Measurements from ENCODE around the gene ASXL2. TPM values are rescaled to one million over a fixed set of nuclear protein-coding genes. Genes with fewer than 3 reads are reported as not detected.
A peak's percentile ranks its signal among the peaks of the same experiment; 100 is the strongest.
"Not testable (repeated sequence)": the region's sequence is repeated elsewhere in the genome, so short reads cannot be mapped to it uniquely, and the experiment has no call there.

The ASXL2 gene
- total RNA-seq, 1 donor from 2014 or later, result 22.7 TPM

DNA sequence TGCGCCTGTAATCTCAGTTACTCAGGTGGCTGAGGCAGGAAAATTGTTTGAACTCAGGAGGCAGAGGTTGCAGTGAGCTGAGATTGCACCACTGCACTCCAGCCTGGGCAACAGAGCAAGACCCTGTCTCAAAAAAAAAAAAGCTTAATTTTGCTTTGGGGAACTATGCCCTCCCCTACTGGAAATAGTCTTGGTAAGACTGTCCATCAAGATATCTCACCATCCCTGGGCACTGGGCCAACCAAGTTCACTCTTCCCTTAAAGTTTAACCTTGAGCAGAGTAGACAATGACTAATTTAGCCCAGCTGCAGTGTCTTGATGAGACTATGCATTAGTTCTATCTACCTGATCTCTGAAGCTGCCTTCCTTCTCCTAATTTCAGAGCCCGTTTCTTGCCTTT is 44.7 kb downstream of the ASXL2 start:
- DNase-seq (ENCODE audit: low read depth, low spot score), result no peak
- Mint-ChIP-seq H3K36me3 (ENCODE audit: low read depth) (peaks cover 23% of the 10 kb centered on the region), H3K4me1 (peaks cover 14% of the 10 kb centered on the region), H3K27ac (ENCODE audit: unreplicated experiment) (no peak overlapping the region), H3K4me3 (no peak overlapping the region), H3K27me3 (ENCODE audit: low read depth) (no peaks in the 10 kb centered on the region), H3K9me3 (peaks cover 2% of the 10 kb centered on the region)
- no peak for TF ChIP-seq CTCF (conservative IDR thresholded peaks at IDR 0.05)

GRCh38 chr2:25832897-25833296 is 45.4 kb downstream of the ASXL2 start:
- Mint-ChIP-seq H3K9me3 (peaks cover 2% of the 10 kb centered on the region), H3K36me3 (ENCODE audit: low read depth) (peaks cover 23% of the 10 kb centered on the region), H3K4me1 (peaks cover 14% of the 10 kb centered on the region), H3K27ac (ENCODE audit: unreplicated experiment) (no peak overlapping the region), H3K27me3 (ENCODE audit: low read depth) (no peaks in the 10 kb centered on the region), H3K4me3 (no peak overlapping the region)
- TF ChIP-seq CTCF (conservative IDR thresholded peaks at IDR 0.05), result no peak
- DNase-seq (ENCODE audit: low read depth, low spot score), result no peak

DNA sequence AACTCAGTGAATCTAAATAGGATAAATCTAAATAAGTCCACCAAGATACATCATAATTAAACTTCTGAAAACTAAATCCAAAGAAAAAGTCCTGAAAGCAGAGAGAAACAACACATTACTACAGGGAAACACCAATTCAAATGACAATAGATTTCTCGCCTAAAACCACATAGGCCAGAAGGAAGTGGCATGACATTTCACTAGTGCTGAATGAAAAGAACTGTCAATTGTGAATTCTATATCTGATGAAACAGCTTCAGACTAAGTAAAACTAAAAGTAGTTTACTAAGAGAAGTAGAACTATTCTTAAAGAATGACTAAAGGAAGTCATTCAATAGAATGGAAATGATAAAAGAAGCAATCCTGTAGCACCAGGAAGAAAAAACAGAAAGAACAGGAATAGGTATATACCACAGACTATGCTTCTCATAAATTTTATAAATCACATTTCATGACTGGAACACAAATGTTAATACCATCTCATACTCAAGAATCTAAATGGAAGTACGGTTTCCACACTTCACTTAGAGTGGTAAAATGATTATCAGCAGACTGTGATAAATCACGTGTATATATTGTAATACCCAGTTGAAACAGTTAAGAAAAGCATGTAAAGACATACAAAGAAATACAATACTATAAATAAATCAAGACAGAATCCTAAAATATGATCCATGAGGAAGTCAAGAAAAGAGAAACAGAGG is 46.4 kb downstream of the ASXL2 start:
- Mint-ChIP-seq H3K27me3 (ENCODE audit: low read depth) (no peaks in the 10 kb centered on the region), H3K27ac (ENCODE audit: unreplicated experiment) (peak overlapping the region; percentile 21), H3K4me1 (peaks cover 14% of the 10 kb centered on the region), H3K9me3 (peaks cover 2% of the 10 kb centered on the region), H3K36me3 (ENCODE audit: low read depth) (peaks cover 23% of the 10 kb centered on the region), H3K4me3 (no peak overlapping the region)
- no peak for TF ChIP-seq CTCF (conservative IDR thresholded peaks at IDR 0.05)
- no peak for DNase-seq (ENCODE audit: low read depth, low spot score)

- no peak for TF ChIP-seq CTCF (conservative IDR thresholded peaks at IDR 0.05)
- Mint-ChIP-seq H3K36me3 (ENCODE audit: low read depth) (peaks cover 23% of the 10 kb centered on the region), H3K27ac (ENCODE audit: unreplicated experiment) (peak overlapping the region; percentile 3)
Measured at GRCh38 chr2:25829828-25830227, 48.5 kb downstream of the ASXL2 start.

DNA sequence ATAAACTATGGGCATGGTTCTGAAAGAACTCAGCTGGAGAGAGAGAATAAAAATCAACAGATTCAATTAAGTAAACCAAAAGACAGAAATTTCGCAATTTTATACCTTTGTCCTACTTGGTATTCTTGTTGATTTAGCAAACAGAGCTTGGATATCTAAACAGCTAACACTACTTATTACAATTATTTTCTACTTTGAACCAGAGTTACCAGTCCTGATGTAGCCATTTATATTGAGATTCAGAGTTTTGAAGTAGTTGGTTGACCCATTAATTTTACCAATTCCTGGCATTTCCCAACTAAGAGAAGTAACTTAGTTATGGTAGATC is 48.9 kb downstream of the ASXL2 start:
- Mint-ChIP-seq H3K27me3 (ENCODE audit: low read depth) (no peaks in the 10 kb centered on the region), H3K9me3 (peaks cover 2% of the 10 kb centered on the region), H3K27ac (ENCODE audit: unreplicated experiment) (no peak overlapping the region), H3K4me1 (peaks cover 14% of the 10 kb centered on the region), H3K36me3 (ENCODE audit: low read depth) (peaks cover 23% of the 10 kb centered on the region), H3K4me3 (no peak overlapping the region)
- no peak for DNase-seq (ENCODE audit: low read depth, low spot score)
- TF ChIP-seq CTCF (conservative IDR thresholded peaks at IDR 0.05), result no peak

More at GRCh38 chr2:25829828-25830227, 48.5 kb downstream of the ASXL2 start:
- H3K9me3 Mint-ChIP-seq, result peaks cover 2% of the 10 kb centered on the region
- no peaks in the 10 kb centered on the region for H3K27me3 Mint-ChIP-seq (ENCODE audit: low read depth)
- no peak overlapping the region for H3K4me3 Mint-ChIP-seq
- DNase-seq (ENCODE audit: low read depth, low spot score), result no peak
- H3K4me1 Mint-ChIP-seq, result peaks cover 14% of the 10 kb centered on the region

GRCh38 chr2:25828532-25829376 is 49.5 kb downstream of the ASXL2 start:
- not testable (repeated sequence) for DNase-seq (ENCODE audit: low read depth, low spot score); H3K9me3 Mint-ChIP-seq; H3K27ac Mint-ChIP-seq (ENCODE audit: unreplicated experiment); H3K4me3 Mint-ChIP-seq; H3K27me3 Mint-ChIP-seq (ENCODE audit: low read depth)
- H3K36me3 Mint-ChIP-seq (ENCODE audit: low read depth), result peaks cover 21% of the 10 kb centered on the region
- H3K4me1 Mint-ChIP-seq, result peaks cover 14% of the 10 kb centered on the region

Measured in neural crest cell (in vitro differentiated cells).